HG03439 (cell line): Measurements from ENCODE around the gene PIP5K1C.
"Not testable (repeated sequence)": the region's sequence is repeated elsewhere in the genome, so short reads cannot be mapped to it uniquely, and the experiment has no call there.

Source experiments
- ATAC-seq: cut with Tn5 transposase; IDR thresholded peaks from one replicate; pipeline ENCODE4 v1.9.1; 2021; ENCODE audit warnings: mild to moderate bottlenecking, moderate library complexity; ENCODE audit not compliant: unreplicated experiment

PIP5K1C gene

GRCh38 chr19:3631053-3631861, 69.0 kb downstream of the PIP5K1C start:
- ATAC-seq: no peak

- not testable (repeated sequence) for ATAC-seq
Measured at GRCh38 chr19:3628766-3629165, 71.5 kb downstream of the PIP5K1C start.

- no peak for ATAC-seq
Measured at GRCh38 chr19:3627351-3627723, 72.9 kb downstream of the PIP5K1C start.

- ATAC-seq: peak; percentile 87
Measured at GRCh38 chr19:3626473-3627350, 73.6 kb downstream of the PIP5K1C start, which contains the start of gene CACTIN. Gene CACTIN (minus strand): TSS chr19:3626790. CDS start chr19:3626762, 28 bp downstream.

- ATAC-seq: no peak
Measured at GRCh38 chr19:3625996-3626472, 74.2 kb downstream of the PIP5K1C start.

- ATAC-seq: no peak
Measured at GRCh38 chr19:3623716-3624115, 76.6 kb downstream of the PIP5K1C start.

- ATAC-seq: no peak
Measured at GRCh38 chr19:3622224-3622623, 78.0 kb downstream of the PIP5K1C start.

GRCh38 chr19:3621689-3622088, 78.6 kb downstream of the PIP5K1C start:
- ATAC-seq: no peak

- ATAC-seq: no peak
Measured at GRCh38 chr19:3620817-3621547, 79.3 kb downstream of the PIP5K1C start.

GRCh38 chr19:3620145-3620816, 80.0 kb downstream of the PIP5K1C start:
- ATAC-seq: no peak

- no peak for ATAC-seq
Measured at GRCh38 chr19:3619631-3620012, 80.6 kb downstream of the PIP5K1C start.

GRCh38 chr19:3618811-3619630, 81.2 kb downstream of the PIP5K1C start:
- no peak for ATAC-seq

- ATAC-seq: peak; percentile 40
Measured at GRCh38 chr19:3618144-3618810, 82.0 kb downstream of the PIP5K1C start.

GRCh38 chr19:3617463-3617862, 82.8 kb downstream of the PIP5K1C start:
- no peak for ATAC-seq

GRCh38 chr19:3615524-3616135, 84.6 kb downstream of the PIP5K1C start:
- no peak for ATAC-seq

GRCh38 chr19:3614858-3615505, 85.3 kb downstream of the PIP5K1C start:
- no peak for ATAC-seq

GRCh38 chr19:3613818-3614661, 86.2 kb downstream of the PIP5K1C start:
- ATAC-seq: no peak
